Loucy (cell line): ENCODE data around the gene CDK6.
A peak's percentile ranks its signal among the peaks of the same experiment; 100 is the strongest.

Experiments used
- H2AFZ ChIP-seq: fragments of 200-600 bp; sonication (generic); 2 replicates; pipeline ENCODE4 v1.6.0; 2016; ENCODE audit warnings: antibody characterized with exemption, mild to moderate bottlenecking, low read length, moderate library complexity
- H3F3A ChIP-seq: fragments of 200-600 bp; 2 replicates; pipeline ENCODE4 v1.6.0; 2016; ENCODE audit warnings: antibody characterized with exemption, low read depth, mild to moderate bottlenecking
- H3K27me3 ChIP-seq: fragments of 200-600 bp; sonication (generic); 2 replicates; pipeline ENCODE4 v1.6.1; 2014; ENCODE audit warnings: low read length, mild to moderate bottlenecking; ENCODE audit not compliant: insufficient read depth, poor library complexity, severe bottlenecking
- H3K36me3 ChIP-seq: fragments of 200-600 bp; sonication (generic); 2 replicates; pipeline ENCODE4 v1.6.1; 2016; ENCODE audit warnings: low read length; ENCODE audit not compliant: insufficient read depth
- H3K4me1 ChIP-seq: fragments of 200-600 bp; sonication (generic); 2 replicates; pipeline ENCODE4 v1.5.1; 2014; ENCODE audit warnings: low read length, mild to moderate bottlenecking; ENCODE audit not compliant: insufficient read depth, poor library complexity, severe bottlenecking
- H3K4me2 ChIP-seq: fragments of 200-600 bp; sonication (generic); 2 replicates; pipeline ENCODE4 v1.6.0; 2014; ENCODE audit warnings: antibody characterized with exemption, low read length, low read depth, mild to moderate bottlenecking; ENCODE audit not compliant: poor library complexity, severe bottlenecking
- H3K4me3 ChIP-seq: fragments of 200-600 bp; sonication (generic); 2 replicates; pipeline ENCODE4 v1.5.1; 2014; ENCODE audit warnings: low read length, mild to moderate bottlenecking, mixed read lengths; ENCODE audit not compliant: poor library complexity, severe bottlenecking
- H3K79me2 ChIP-seq: fragments of 200-600 bp; sonication (generic); 2 replicates; pipeline ENCODE4 v1.6.1; 2014; ENCODE audit warnings: low read length; ENCODE audit not compliant: insufficient read depth
- H3K9ac ChIP-seq: fragments of 200-600 bp; sonication (generic); 2 replicates; pipeline ENCODE4 v1.6.0; 2014; ENCODE audit warnings: mild to moderate bottlenecking, low read depth, low read length, moderate library complexity; ENCODE audit not compliant: poor library complexity, severe bottlenecking
- H3K9me2 ChIP-seq: fragments of 200-600 bp; sonication (generic); replicated peaks from 2 replicates; pipeline ENCODE4 v1.6.1; 2016; ENCODE audit warnings: low read depth, low read length, mixed read lengths
- H3K9me3 ChIP-seq: fragments of 200-600 bp; sonication (generic); 2 replicates; pipeline ENCODE4 v1.6.1; 2014; ENCODE audit warnings: mild to moderate bottlenecking, antibody characterized with exemption, low read length, low read depth; ENCODE audit not compliant: insufficient read depth
- H4K20me1 ChIP-seq: fragments of 200-600 bp; sonication (generic); 2 replicates; pipeline ENCODE4 v1.6.0; 2014; ENCODE audit warnings: antibody characterized with exemption, low read length, mild to moderate bottlenecking; ENCODE audit not compliant: insufficient read depth, poor library complexity, severe bottlenecking
- CTCF ChIP-seq: fragments of 200-600 bp; sonication (generic); conservative IDR thresholded peaks from 2 replicates; pipeline ENCODE4 v1.5.1; 2014; ENCODE audit warnings: mild to moderate bottlenecking, antibody characterized with exemption, low read length
- EZH2phosphoT487 ChIP-seq: fragments of 200-600 bp; IDR thresholded peaks from 2 replicates; pipeline ENCODE4 v1.6.1; 2018; ENCODE audit warnings: antibody characterized with exemption, mild to moderate bottlenecking, moderate library complexity, borderline replicate concordance

CDK6 gene

GRCh38 chr7:92831716-92832533 lies 4.4 kb downstream of the CDK6 start:
- H2AFZ ChIP-seq = no peak overlapping the region
- H3K9me2 ChIP-seq = no peaks in the 10 kb centered on the region
- H3F3A ChIP-seq = peaks cover 5% of the 10 kb centered on the region
- no peaks in the 10 kb centered on the region for H3K9me3 ChIP-seq
- H3K4me1 ChIP-seq = peaks cover 32% of the 10 kb centered on the region
- peak overlapping the region; percentile 98 for H3K9ac ChIP-seq
- H3K36me3 ChIP-seq = peaks cover 63% of the 10 kb centered on the region
- H4K20me1 ChIP-seq = peaks cover 71% of the 10 kb centered on the region
- peak overlapping the region; percentile 87 for H3K4me3 ChIP-seq
- peaks cover 100% of the 10 kb centered on the region for H3K79me2 ChIP-seq
- TF ChIP-seq EZH2phosphoT487 = no peak
- TF ChIP-seq CTCF = no peak
- H3K4me2 ChIP-seq = peak overlapping the region; percentile 90
- H3K27me3 ChIP-seq = peaks cover 54% of the 10 kb centered on the region

GRCh38 chr7:92830532-92831110 lies 5.8 kb downstream of the CDK6 start:
- TF ChIP-seq CTCF (no peak), EZH2phosphoT487 (no peak)
- H3F3A ChIP-seq = peaks cover 5% of the 10 kb centered on the region
- H2AFZ ChIP-seq = no peak overlapping the region
- peaks cover 76% of the 10 kb centered on the region for H3K36me3 ChIP-seq
- peak overlapping the region; percentile 98 for H3K9ac ChIP-seq
- no peaks in the 10 kb centered on the region for H3K9me2 ChIP-seq
- peak overlapping the region; percentile 87 for H3K4me3 ChIP-seq
- H3K27me3 ChIP-seq = peaks cover 50% of the 10 kb centered on the region
- H3K9me3 ChIP-seq = no peaks in the 10 kb centered on the region
- peaks cover 100% of the 10 kb centered on the region for H3K79me2 ChIP-seq
- H3K4me1 ChIP-seq = peaks cover 40% of the 10 kb centered on the region
- H4K20me1 ChIP-seq = peaks cover 84% of the 10 kb centered on the region
- H3K4me2 ChIP-seq = peak overlapping the region; percentile 90

DNA sequence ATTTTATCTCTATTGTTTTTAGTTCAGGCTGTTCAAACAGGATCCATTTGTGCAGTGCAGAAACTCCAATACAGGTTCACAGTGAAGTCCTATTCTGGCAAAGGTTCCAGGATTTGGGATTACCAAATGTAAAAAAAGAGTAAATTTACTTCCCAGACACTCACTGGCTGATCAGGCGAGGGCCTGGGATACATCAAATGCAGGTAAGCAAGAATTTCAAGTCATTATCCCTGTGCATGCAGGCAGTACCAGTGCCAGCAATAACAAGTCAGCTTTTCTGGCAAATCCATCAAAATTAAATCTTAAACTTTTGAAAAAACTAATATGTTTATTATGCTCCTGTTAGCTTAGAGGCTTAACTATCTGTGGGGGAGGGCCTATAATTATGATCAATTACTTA lies 6.3 kb downstream of the CDK6 start:
- H3K9me2 ChIP-seq = no peaks in the 10 kb centered on the region
- H3K79me2 ChIP-seq = peaks cover 100% of the 10 kb centered on the region
- peak overlapping the region; percentile 98 for H3K9ac ChIP-seq
- peaks cover 5% of the 10 kb centered on the region for H3F3A ChIP-seq
- peaks cover 82% of the 10 kb centered on the region for H3K36me3 ChIP-seq
- peak overlapping the region; percentile 90 for H3K4me2 ChIP-seq
- peaks cover 88% of the 10 kb centered on the region for H4K20me1 ChIP-seq
- H2AFZ ChIP-seq = no peak overlapping the region
- TF ChIP-seq CTCF = no peak
- no peak for TF ChIP-seq EZH2phosphoT487
- peak overlapping the region; percentile 87 for H3K4me3 ChIP-seq
- peaks cover 44% of the 10 kb centered on the region for H3K27me3 ChIP-seq
- H3K9me3 ChIP-seq = no peaks in the 10 kb centered on the region
- H3K4me1 ChIP-seq = peaks cover 46% of the 10 kb centered on the region
